Small intestine (tissue), 7 donors: Measurements from ENCODE around the gene KRR1. TPM values are rescaled to one million over a fixed set of nuclear protein-coding genes. Genes with fewer than 3 reads are reported as not detected.
"Not testable (repeated sequence)": the region's sequence is repeated elsewhere in the genome, so short reads cannot be mapped to it uniquely, and the experiment has no call there.

Experiments used
- DNase-seq, 2 donors: peaks; one replicate each; pipeline versions ENCODE4 v3.0.0 to v3.0.0-alpha.2; 2013
- FAIRE-seq: peaks from 2 replicates; lab custom pipeline; 2012; peaks lifted over from hg19 to GRCh38; lab: Jason Lieb, UNC
- H3K27ac ChIP-seq, 3 donors: one replicate each; pipeline ENCODE4 v1.5.1; 2013; ENCODE audit warnings: low read length in 2 of 3, mild to moderate bottlenecking in 2 of 3, control low read depth in 1 of 3, inconsistent platforms in 1 of 3, low read depth in 1 of 3, moderate library complexity in 1 of 3
- H3K27me3 ChIP-seq, 3 donors: one replicate each; pipeline ENCODE4 v1.6.1; 2013; ENCODE audit warnings: low read length in 3 of 3, inconsistent platforms in 1 of 3; ENCODE audit not compliant: control insufficient read depth in 3 of 3, insufficient read depth in 3 of 3
- H3K36me3 ChIP-seq, 3 donors: one replicate each; pipeline ENCODE4 v1.6.1; 2013; ENCODE audit warnings: low read length in 3 of 3, inconsistent platforms in 1 of 3, low read depth in 1 of 3, mild to moderate bottlenecking in 1 of 3, moderate library complexity in 1 of 3; ENCODE audit not compliant: control insufficient read depth in 3 of 3, insufficient read depth in 2 of 3
- H3K4me1 ChIP-seq, 3 donors: one replicate each; pipeline ENCODE4 v1.6.1; 2013; ENCODE audit warnings: low read length in 2 of 3, inconsistent platforms in 1 of 3, low read depth in 1 of 3, mild to moderate bottlenecking in 1 of 3, moderate library complexity in 1 of 3; ENCODE audit not compliant: control insufficient read depth in 3 of 3, insufficient read depth in 2 of 3
- H3K4me3 ChIP-seq, 3 donors: one replicate each; pipeline ENCODE4 v1.5.1; 2013; ENCODE audit warnings: low read length in 3 of 3, control low read depth in 1 of 3, inconsistent platforms in 1 of 3, low read depth in 1 of 3, mild to moderate bottlenecking in 1 of 3, moderate library complexity in 1 of 3
- H3K9me3 ChIP-seq, 2 donors: one replicate each; pipeline ENCODE4 v1.6.1; 2013; ENCODE audit warnings: low read depth in 1 of 2, low read length in 1 of 2; ENCODE audit not compliant: control insufficient read depth in 2 of 2, insufficient read depth in 1 of 2
- WGBS, 3 donors: extraction: QIAGEN DNeasy Blood & Tissue Kit; methylation state at CpG; one replicate each; pipeline ENCODE4 v1.1.7; 2013; 5-methylcytosine and 5-hydroxymethylcytosine counted together
- polyA plus RNA-seq, 4 donors: library from polyadenylated mRNA; stranded (reverse) in 3 of 4; unstranded in 1 of 4; fragments of 200-250 nt in 3 of 4; fragments of 120-200 nt in 1 of 4; gene quantifications; one replicate each; pipeline versions ENCODE4 v1.2.1 to v1.2.3, GENCODE V29; 2013
- donor health status: healthy with polysubstance abuse.
- donor health status: control.
- donor health status: control.
- donor health status: Bipolar disorder and iron deficiency.
- donor health status: healthy.

Gene KRR1
- polyA plus RNA-seq, 4 donors = 10.0 to 40.7 (median 16.7) TPM

- not testable (repeated sequence) for DNase-seq, H3K4me3 ChIP-seq, H3K27me3 ChIP-seq, FAIRE-seq, H3K36me3 ChIP-seq, H3K4me1 ChIP-seq
- peaks cover 0 to 12% of the 10 kb centered on the region in 2 donors for H3K9me3 ChIP-seq
- peak overlapping the region in 1 of 3 donors; percentile 8 for H3K27ac ChIP-seq
- 74 to 78% (median 75%) methylated on average over 9 of the region's 9 CpGs for WGBS, 3 donors
These were observed 53.5 kb downstream of the KRR1 start for GRCh38 chr12:75457866-75458265.

- FAIRE-seq = no peak
- H3K36me3 ChIP-seq = no peaks in the 10 kb centered on the region
- H3K27me3 ChIP-seq = no peaks in the 10 kb centered on the region
- H3K27ac ChIP-seq = no peak overlapping the region
- WGBS, 3 donors = 35 to 86% (median 69%) methylated on average over 1 of the region's 1 CpG
- no peaks in the 10 kb centered on the region for H3K4me1 ChIP-seq
- no peak overlapping the region for H3K4me3 ChIP-seq
- peaks cover 0 to 12% of the 10 kb centered on the region in 2 donors for H3K9me3 ChIP-seq
- peak in 1 of 2 donors; percentile 10 for DNase-seq
These were observed 54.2 kb downstream of the KRR1 start for GRCh38 chr12:75457191-75457590.

GRCh38 chr12:75455839-75456238, 55.6 kb downstream of the KRR1 start:
- DNase-seq = no peak
- H3K9me3 ChIP-seq = peaks cover 0 to 12% of the 10 kb centered on the region in 2 donors
- H3K4me3 ChIP-seq = no peak overlapping the region
- H3K27me3 ChIP-seq = no peaks in the 10 kb centered on the region
- FAIRE-seq = no peak
- no peak overlapping the region for H3K27ac ChIP-seq
- no peaks in the 10 kb centered on the region for H3K4me1 ChIP-seq
- 80 to 88% (median 83%) methylated on average over 5 of the region's 5 CpGs for WGBS, 3 donors
- H3K36me3 ChIP-seq = no peaks in the 10 kb centered on the region

- Histone ChIP-seq H3K27ac (no peak overlapping the region), H3K36me3 (no peaks in the 10 kb centered on the region), H3K4me3 (no peak overlapping the region), H3K27me3 (no peaks in the 10 kb centered on the region), H3K4me1 (no peaks in the 10 kb centered on the region), H3K9me3 (peaks cover 0 to 3% of the 10 kb centered on the region in 2 donors)
- DNase-seq (no peak), FAIRE-seq (no peak)
- 77 to 85% (median 79%) methylated on average over 3 of the region's 3 CpGs for WGBS, 3 donors
These were observed 58.6 kb downstream of the KRR1 start for GRCh38 chr12:75452675-75453330.

GRCh38 chr12:75447691-75448393, 63.6 kb downstream of the KRR1 start:
- H3K4me1 ChIP-seq = peaks cover 0 to 2% (median under 1%) of the 10 kb centered on the region in 3 donors
- H3K4me3 ChIP-seq = no peak overlapping the region
- no peaks in the 10 kb centered on the region for H3K27me3 ChIP-seq
- 67 to 74% (median 68%) methylated on average over 4 of the region's 4 CpGs for WGBS, 3 donors
- no peak overlapping the region for H3K27ac ChIP-seq
- FAIRE-seq (no peak), DNase-seq (no peak)
- no peaks in the 10 kb centered on the region for H3K36me3 ChIP-seq
- H3K9me3 ChIP-seq = no peaks in the 10 kb centered on the region

GRCh38 chr12:75446857-75447256, 64.6 kb downstream of the KRR1 start:
- no peaks in the 10 kb centered on the region for H3K36me3 ChIP-seq
- H3K27ac ChIP-seq = no peak overlapping the region
- DNase-seq (no peak), FAIRE-seq (no peak)
- H3K4me3 ChIP-seq = no peak overlapping the region
- H3K4me1 ChIP-seq = peaks cover 0 to 3% (median 3%) of the 10 kb centered on the region in 3 donors
- H3K27me3 ChIP-seq = no peaks in the 10 kb centered on the region
- peaks cover 0 to 3% of the 10 kb centered on the region in 2 donors for H3K9me3 ChIP-seq

GRCh38 chr12:75445137-75445507, 66.3 kb downstream of the KRR1 start:
- 72 to 83% (median 77%) methylated on average over 7 of the region's 7 CpGs for WGBS, 3 donors
- H3K4me1 ChIP-seq, DNase-seq, H3K4me3 ChIP-seq, FAIRE-seq, H3K36me3 ChIP-seq, H3K27ac ChIP-seq, H3K27me3 ChIP-seq: not testable (repeated sequence)
- peaks cover 0 to 16% of the 10 kb centered on the region in 2 donors for H3K9me3 ChIP-seq

- 88 to 93% (median 89%) methylated on average over 6 of the region's 6 CpGs for WGBS, 3 donors
- Histone ChIP-seq H3K27ac (no peak overlapping the region), H3K27me3 (no peaks in the 10 kb centered on the region), H3K36me3 (no peaks in the 10 kb centered on the region), H3K9me3 (peaks cover 0 to 16% of the 10 kb centered on the region in 2 donors), H3K4me3 (no peak overlapping the region), H3K4me1 (peaks cover 0 to 3% (median 3%) of the 10 kb centered on the region in 3 donors)
- no peak for DNase-seq
- FAIRE-seq = no peak
These were observed 66.8 kb downstream of the KRR1 start for GRCh38 chr12:75444429-75445136.
